Daoy (cell line): ENCODE data around the gene SAMD1. TPM values are rescaled to one million over a fixed set of nuclear protein-coding genes. Genes with fewer than 3 reads are reported as not detected.
A peak's percentile ranks its signal among the peaks of the same experiment; 100 is the strongest.

Experiments used
- DNase-seq: peaks from one replicate; pipeline ENCODE4 v3.0.0-alpha.2; 2015; ENCODE audit warnings: low read depth
- total RNA-seq: library from RNA; depleted of rRNA; stranded (reverse); fragments of >200 nt; shearing (Covaris generic); gene quantifications from 2 replicates; pipeline ENCODE4 v1.2.3, GENCODE V29; 2014

The SAMD1 gene
- total RNA-seq, 1 experiment from 2014 or later = 95.5 TPM

GRCh38 chr19:14113762-14114414 lies 23.3 kb upstream of the SAMD1 start:
- DNase-seq = no peak

GRCh38 chr19:14112809-14113385 lies 22.3 kb upstream of the SAMD1 start:
- no peak for DNase-seq

GRCh38 chr19:14112051-14112808 lies 21.7 kb upstream of the SAMD1 start:
- no peak for DNase-seq

- DNase-seq = no peak
Observed at GRCh38 chr19:14111486-14111885, 20.9 kb upstream of the SAMD1 start.

GRCh38 chr19:14110650-14111049 lies 20.1 kb upstream of the SAMD1 start:
- no peak for DNase-seq

GRCh38 chr19:14107581-14108461 lies 17.3 kb upstream of the SAMD1 start:
- DNase-seq = peak; percentile 41

GRCh38 chr19:14106840-14107239 lies 16.3 kb upstream of the SAMD1 start:
- no peak for DNase-seq

GRCh38 chr19:14105680-14106079 lies 15.1 kb upstream of the SAMD1 start:
- DNase-seq = no peak

GRCh38 chr19:14103310-14103709 lies 12.8 kb upstream of the SAMD1 start:
- no peak for DNase-seq

GRCh38 chr19:14102756-14103155 lies 12.2 kb upstream of the SAMD1 start:
- no peak for DNase-seq

- DNase-seq = no peak
Observed at GRCh38 chr19:14102102-14102696, 11.6 kb upstream of the SAMD1 start.

GRCh38 chr19:14101003-14101545 lies 10.5 kb upstream of the SAMD1 start:
- DNase-seq = no peak

GRCh38 chr19:14097532-14098151 lies 7.1 kb upstream of the SAMD1 start:
- no peak for DNase-seq

GRCh38 chr19:14096272-14096992 lies 5.9 kb upstream of the SAMD1 start:
- DNase-seq = no peak

- no peak for DNase-seq
Observed at GRCh38 chr19:14094854-14095253, 4.3 kb upstream of the SAMD1 start.

GRCh38 chr19:14093117-14093823 lies 2.7 kb upstream of the SAMD1 start:
- DNase-seq = no peak

- no peak for DNase-seq
Observed at GRCh38 chr19:14091813-14092462, 1.4 kb upstream of the SAMD1 start.

GRCh38 chr19:14091081-14091812 lies 696 bp upstream of the SAMD1 start:
- DNase-seq = peak; percentile 75
